K562 (cell line): ENCODE data around the gene MPC2. TPM values are rescaled to one million over a fixed set of nuclear protein-coding genes. Genes with fewer than 3 reads are reported as not detected.

Source experiments
- CHCHD3 ChIP-seq: fragments of 250-450 bp; sonication (Bioruptor Pico); IDR thresholded peaks from 2 replicates; pipeline ENCODE4 v2.1.2; 2022; ENCODE audit warnings: mild to moderate bottlenecking
- CHD1 ChIP-seq: fragments of 200-600 bp; sonication (generic); IDR thresholded peaks from one replicate; pipeline ENCODE4 v1.6.1; 2012; ENCODE audit warnings: mild to moderate bottlenecking, moderate library complexity, low read length, inconsistent platforms
- CHD2 ChIP-seq: IDR thresholded peaks from 2 replicates; pipeline ENCODE4 v1.6.1; 2011; ENCODE audit warnings: low read depth, low read length
- ELF2 ChIP-seq: fragments of 250-450 bp; sonication (Bioruptor Pico); IDR thresholded peaks from 2 replicates; pipeline ENCODE4 v1.5.0; 2021; ENCODE audit warnings: mild to moderate bottlenecking
- FOXP1 ChIP-seq: sonication (generic); formaldehyde crosslinking; IDR thresholded peaks from 2 replicates; pipeline ENCODE4 v1.8.0; 2022; ENCODE audit warnings: mild to moderate bottlenecking, missing genetic modification reagents
- HNRNPLL ChIP-seq: fragments of 200-400 bp; formaldehyde crosslinking; IDR thresholded peaks from 2 replicates; pipeline ENCODE4 v1.6.1; 2017; ENCODE audit warnings: low read length, low read depth, mild to moderate bottlenecking; ENCODE audit not compliant: poor library complexity, severe bottlenecking
- KAT8 ChIP-seq: fragments of 450-650 bp; IDR thresholded peaks from 2 replicates; pipeline ENCODE4 v1.6.1; 2016; ENCODE audit warnings: low read depth, mild to moderate bottlenecking
- MAFK ChIP-seq: IDR thresholded peaks from 2 replicates; pipeline ENCODE4 v1.6.1; 2011; ENCODE audit warnings: low read length, improper control_type of control experiment
- MIER1 ChIP-seq: fragments of 450-650 bp; IDR thresholded peaks from 2 replicates; pipeline ENCODE4 v1.6.1; 2016; ENCODE audit warnings: antibody characterized with exemption, mild to moderate bottlenecking, low read depth
- NCOA2 ChIP-seq, 2 experiments: fragments of 450-650 bp; IDR thresholded peaks; 2 replicates each; pipeline ENCODE4 v1.6.1; 2018; ENCODE audit warnings: mild to moderate bottlenecking in 2 of 2, moderate library complexity in 1 of 2; ENCODE audit not compliant: partially characterized antibody in 2 of 2
- NCOA4 ChIP-seq: fragments of 450-650 bp; IDR thresholded peaks from 2 replicates; pipeline ENCODE4 v1.6.1; 2018; ENCODE audit warnings: mild to moderate bottlenecking; ENCODE audit not compliant: partially characterized antibody
- NFE2L1 ChIP-seq: fragments of 450-650 bp; IDR thresholded peaks from 2 replicates; pipeline ENCODE4 v1.6.1; 2016; ENCODE audit warnings: missing genetic modification characterization, low read depth, mild to moderate bottlenecking, missing compliant biosample characterization, moderate library complexity, borderline replicate concordance
- NONO ChIP-seq, 2 experiments: fragments of 200-400 bp in 1 of 2; fragments of 450-650 bp in 1 of 2; formaldehyde crosslinking in 1 of 2; IDR thresholded peaks; 2 replicates each; pipeline ENCODE4 v1.6.1; 2017; ENCODE audit warnings: low read depth in 2 of 2, mild to moderate bottlenecking in 2 of 2, moderate library complexity in 2 of 2, low read length in 1 of 2
- PCBP1 ChIP-seq: fragments of 200-400 bp; formaldehyde crosslinking; IDR thresholded peaks from 2 replicates; pipeline ENCODE4 v1.6.1; 2018; ENCODE audit warnings: mild to moderate bottlenecking, low read depth, low read length; ENCODE audit not compliant: poor library complexity, severe bottlenecking
- PHB ChIP-seq: fragments of 250-450 bp; sonication (Bioruptor Pico); IDR thresholded peaks from 2 replicates; pipeline ENCODE4 v1.5.0; 2021
- RBM17 ChIP-seq: fragments of 200-400 bp; formaldehyde crosslinking; IDR thresholded peaks from 2 replicates; pipeline ENCODE4 v1.6.1; 2017; ENCODE audit warnings: low read depth, mild to moderate bottlenecking, low read length, borderline replicate concordance
- SETDB1 ChIP-seq: IDR thresholded peaks from one replicate; pipeline ENCODE4 v1.6.1; 2012; ENCODE audit warnings: low read length, control low read depth, inconsistent platforms
- SMARCA5 ChIP-seq: fragments of 450-650 bp; IDR thresholded peaks from 2 replicates; pipeline ENCODE4 v1.6.1; 2016
- SP1 ChIP-seq: sonication (generic); formaldehyde crosslinking; IDR thresholded peaks from 2 replicates; pipeline ENCODE4 v1.8.1; 2022; ENCODE audit warnings: mild to moderate bottlenecking, missing genetic modification reagents
- ZNF780A ChIP-seq: fragments of 250-450 bp; sonication (Bioruptor Pico); IDR thresholded peaks from 2 replicates; pipeline ENCODE4 v1.5.0; 2021; ENCODE audit warnings: mild to moderate bottlenecking
- polyA plus RNA-seq, 8 experiments: library from polyadenylated mRNA; depleted of rRNA in 4 of 8; stranded (reverse) in 5 of 8; unstranded in 3 of 8; fragments of >200 nt; fragmentation: Nextera tagmentation in 2 of 8; fragmentation: Illumina TruSeq in 1 of 8; extraction: Ambion mirVana in 2 of 8; extraction: Trizol in 1 of 8; gene quantifications; 2 replicates each; pipeline versions ENCODE4 v1.2.1 to v1.2.3, GENCODE V29; 2011 to 2014; ENCODE audit warnings: inconsistent platforms in 1 of 8, missing spikeins in 1 of 8
- total RNA-seq, 7 experiments: library from RNA; depleted of rRNA in 6 of 7; stranded (reverse); fragments of >200 nt in 6 of 7; fragmentation: Illumina TruSeq in 2 of 7; extraction: Trizol in 2 of 7; gene quantifications; 2 replicates each; pipeline versions ENCODE4 v1.2.1 to v1.2.3, GENCODE V29; 2011 to 2021; ENCODE audit warnings: low replicate concordance in 1 of 7
- TF ChIP-seq, protein P1 (sequence below): fragments of 450-650 bp; IDR thresholded peaks from 2 replicates; pipeline ENCODE4 v1.6.1; 2016
- TF ChIP-seq, protein P2 (sequence below): sonication (generic); formaldehyde crosslinking; IDR thresholded peaks from 2 replicates; pipeline ENCODE4 v1.8.1; 2023; ENCODE audit warnings: mild to moderate bottlenecking, missing genetic modification reagents, moderate library complexity
- TF ChIP-seq, protein P3 (sequence below): fragments of 200-400 bp; formaldehyde crosslinking; IDR thresholded peaks from 2 replicates; pipeline ENCODE4 v1.6.1; 2017; ENCODE audit warnings: mild to moderate bottlenecking, low read depth, low read length, moderate library complexity
- TF ChIP-seq, protein P4 (sequence below), 3 experiments: fragments of 200-800 bp in 1 of 3; sonication (Bioruptor generic) in 1 of 3; sonication (generic) in 1 of 3; formaldehyde crosslinking in 1 of 3; IDR thresholded peaks; 2 replicates each; pipeline versions ENCODE4 v1.6.1 to v1.8.0; 2016 to 2022; ENCODE audit warnings: mild to moderate bottlenecking in 2 of 3, missing compliant biosample characterization in 2 of 3, missing genetic modification characterization in 2 of 3, missing genetic modification reagents in 1 of 3

The MPC2 gene
- total and polyA plus RNA-seq, 9 of the 15 experiments (the other 6 are each of a cell fraction or from before 2014, with no cell fraction given): 70.7 to 179 (median 144) TPM

DNA sequence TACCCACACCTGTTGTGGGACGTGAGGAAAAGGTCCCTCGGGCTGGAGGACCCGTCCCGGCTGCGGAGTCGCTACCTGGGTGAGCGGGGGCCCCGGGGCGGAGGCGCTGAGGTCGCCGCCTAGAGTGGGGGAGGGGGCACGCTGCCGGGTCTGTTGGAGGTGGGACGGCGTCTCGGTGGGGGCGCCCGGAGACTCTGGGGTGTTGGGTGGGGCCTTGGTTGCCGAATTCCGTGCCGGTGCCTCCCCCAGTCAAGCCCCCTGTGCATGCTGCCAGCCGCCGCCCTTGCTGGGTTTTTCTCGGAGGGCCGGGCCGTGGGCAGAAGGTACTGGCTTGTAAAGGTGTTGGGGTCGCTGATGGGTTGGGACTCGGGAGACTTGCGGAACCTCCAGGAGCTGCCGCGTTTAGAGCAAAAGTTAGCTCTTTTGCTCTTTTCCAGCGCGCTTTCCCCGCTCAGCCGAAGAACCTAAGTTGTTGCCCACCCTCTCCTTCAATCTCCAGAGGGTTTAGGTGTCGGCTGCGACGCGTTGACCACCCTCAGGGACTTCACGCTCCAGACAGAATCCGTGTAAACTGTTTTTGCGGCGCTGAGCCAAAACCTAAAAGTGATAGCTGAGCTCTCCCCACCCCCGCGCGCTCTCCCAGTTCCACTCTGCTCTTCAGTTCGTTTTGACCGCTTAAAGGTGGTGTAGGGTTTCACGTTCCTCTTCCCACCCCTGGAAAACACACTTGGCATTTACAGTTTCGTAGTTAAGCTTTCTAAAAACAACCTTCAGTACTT lies at the start of gene MPC2 (continued):
- TF ChIP-seq RBM17 (no peak), CHD2 (no peak), HNRNPLL (peak; percentile 50), NFE2L1 (no peak), MAFK (no peak), SP1 (no peak; the same call in 1 of the 2 replicates), NCOA4 (no peak), ZNF780A (CRISPR knock-in tag) (no peak), KAT8 (no peak), FOXP1 (CRISPR knock-in tag) (no peak), NONO (IDR thresholded peaks at IDR 0.05; ENCODE audit: low read depth in 2 of 2, low read length in 1 of 2) (no peak), SMARCA5 (no peak), ELF2 (CRISPR knock-in tag) (no peak), CHD1 (peak; percentile 92), PCBP1 (peak; percentile 96), PHB (CRISPR knock-in tag) (no peak), CHCHD3 (no peak), NCOA2 (IDR thresholded peaks at IDR 0.05; ENCODE audit: partially characterized antibody in 2 of 2) (no peak), MIER1 (no peak), SETDB1 (no peak)
- TF ChIP-seq, protein P1, sequence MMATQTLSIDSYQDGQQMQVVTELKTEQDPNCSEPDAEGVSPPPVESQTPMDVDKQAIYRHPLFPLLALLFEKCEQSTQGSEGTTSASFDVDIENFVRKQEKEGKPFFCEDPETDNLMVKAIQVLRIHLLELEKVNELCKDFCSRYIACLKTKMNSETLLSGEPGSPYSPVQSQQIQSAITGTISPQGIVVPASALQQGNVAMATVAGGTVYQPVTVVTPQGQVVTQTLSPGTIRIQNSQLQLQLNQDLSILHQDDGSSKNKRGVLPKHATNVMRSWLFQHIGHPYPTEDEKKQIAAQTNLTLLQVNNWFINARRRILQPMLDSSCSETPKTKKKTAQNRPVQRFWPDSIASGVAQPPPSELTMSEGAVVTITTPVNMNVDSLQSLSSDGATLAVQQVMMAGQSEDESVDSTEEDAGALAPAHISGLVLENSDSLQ: no peak
- TF ChIP-seq, protein P2, sequence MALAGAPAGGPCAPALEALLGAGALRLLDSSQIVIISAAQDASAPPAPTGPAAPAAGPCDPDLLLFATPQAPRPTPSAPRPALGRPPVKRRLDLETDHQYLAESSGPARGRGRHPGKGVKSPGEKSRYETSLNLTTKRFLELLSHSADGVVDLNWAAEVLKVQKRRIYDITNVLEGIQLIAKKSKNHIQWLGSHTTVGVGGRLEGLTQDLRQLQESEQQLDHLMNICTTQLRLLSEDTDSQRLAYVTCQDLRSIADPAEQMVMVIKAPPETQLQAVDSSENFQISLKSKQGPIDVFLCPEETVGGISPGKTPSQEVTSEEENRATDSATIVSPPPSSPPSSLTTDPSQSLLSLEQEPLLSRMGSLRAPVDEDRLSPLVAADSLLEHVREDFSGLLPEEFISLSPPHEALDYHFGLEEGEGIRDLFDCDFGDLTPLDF: no peak; the same call in 1 of the 2 replicates
- TF ChIP-seq, protein P3, sequence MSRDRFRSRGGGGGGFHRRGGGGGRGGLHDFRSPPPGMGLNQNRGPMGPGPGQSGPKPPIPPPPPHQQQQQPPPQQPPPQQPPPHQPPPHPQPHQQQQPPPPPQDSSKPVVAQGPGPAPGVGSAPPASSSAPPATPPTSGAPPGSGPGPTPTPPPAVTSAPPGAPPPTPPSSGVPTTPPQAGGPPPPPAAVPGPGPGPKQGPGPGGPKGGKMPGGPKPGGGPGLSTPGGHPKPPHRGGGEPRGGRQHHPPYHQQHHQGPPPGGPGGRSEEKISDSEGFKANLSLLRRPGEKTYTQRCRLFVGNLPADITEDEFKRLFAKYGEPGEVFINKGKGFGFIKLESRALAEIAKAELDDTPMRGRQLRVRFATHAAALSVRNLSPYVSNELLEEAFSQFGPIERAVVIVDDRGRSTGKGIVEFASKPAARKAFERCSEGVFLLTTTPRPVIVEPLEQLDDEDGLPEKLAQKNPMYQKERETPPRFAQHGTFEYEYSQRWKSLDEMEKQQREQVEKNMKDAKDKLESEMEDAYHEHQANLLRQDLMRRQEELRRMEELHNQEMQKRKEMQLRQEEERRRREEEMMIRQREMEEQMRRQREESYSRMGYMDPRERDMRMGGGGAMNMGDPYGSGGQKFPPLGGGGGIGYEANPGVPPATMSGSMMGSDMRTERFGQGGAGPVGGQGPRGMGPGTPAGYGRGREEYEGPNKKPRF: no peak
- TF ChIP-seq, protein P4, sequence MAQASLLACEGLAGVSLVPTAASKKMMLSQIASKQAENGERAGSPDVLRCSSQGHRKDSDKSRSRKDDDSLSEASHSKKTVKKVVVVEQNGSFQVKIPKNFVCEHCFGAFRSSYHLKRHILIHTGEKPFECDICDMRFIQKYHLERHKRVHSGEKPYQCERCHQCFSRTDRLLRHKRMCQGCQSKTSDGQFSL (CRISPR knock-in tag; IDR thresholded peaks at IDR 0.05): peak; percentile 3
- TF ChIP-seq, protein P4 (tag; IDR thresholded peaks at IDR 0.05): no peak; a peak in 1 of 4 replicates
